Neural cell (in vitro differentiated cells): ENCODE results near the gene IRF2BP2. TPM values are rescaled to one million over a fixed set of nuclear protein-coding genes. Genes with fewer than 3 reads are reported as not detected.

Experiments
- H2AFZ ChIP-seq: fragments of 200-600, 300-800 bp; sonication (generic), shearing (Covaris generic); 2 replicates; pipeline ENCODE4 v1.6.0; 2014; ENCODE audit warnings: low read depth, mild to moderate bottlenecking, antibody characterized with exemption, low read length, moderate library complexity
- H3F3A ChIP-seq: fragments of 200-600 bp; shearing (Covaris generic); 2 replicates; pipeline ENCODE4 v1.6.1; 2016; ENCODE audit warnings: mild to moderate bottlenecking, moderate library complexity, mixed read lengths, antibody characterized with exemption, low read length; ENCODE audit not compliant: insufficient read depth, poor library complexity, severe bottlenecking
- H3K27ac ChIP-seq: fragments of 200-600, 300-800 bp; sonication (generic), shearing (Covaris generic); 2 replicates; pipeline ENCODE4 v1.5.1; 2014; ENCODE audit warnings: mild to moderate bottlenecking, low read length, moderate library complexity
- H3K27me3 ChIP-seq: fragments of 300-800, 200-600 bp; sonication (generic), shearing (Covaris generic); 2 replicates; pipeline ENCODE4 v1.6.0; 2014; ENCODE audit warnings: mild to moderate bottlenecking, low read depth, low read length, moderate library complexity; ENCODE audit not compliant: insufficient read depth
- H3K36me3 ChIP-seq: fragments of 300-800, 200-600 bp; sonication (generic), shearing (Covaris generic); 2 replicates; pipeline ENCODE4 v1.5.1; 2014; ENCODE audit warnings: mild to moderate bottlenecking, antibody characterized with exemption, low read length, moderate library complexity; ENCODE audit not compliant: insufficient read depth
- H3K4me2 ChIP-seq: fragments of 300-800, 200-600 bp; sonication (generic), shearing (Covaris generic); 2 replicates; pipeline ENCODE4 v1.6.0; 2014; ENCODE audit warnings: mild to moderate bottlenecking, low read length
- H3K4me3 ChIP-seq: fragments of 300-800, 200-600 bp; sonication (generic), shearing (Covaris generic); 2 replicates; pipeline ENCODE4 v1.5.1; 2014; ENCODE audit warnings: mild to moderate bottlenecking, low read length, moderate library complexity
- H3K79me2 ChIP-seq: fragments of 200-600 bp; shearing (Covaris generic); replicated peaks from 2 replicates; pipeline ENCODE4 v1.6.0; 2014; ENCODE audit warnings: mild to moderate bottlenecking, low read length, moderate library complexity; ENCODE audit not compliant: insufficient read depth
- H3K9ac ChIP-seq: fragments of 300-800, 200-600 bp; sonication (generic), shearing (Covaris generic); 2 replicates; pipeline ENCODE4 v1.6.1; 2016; ENCODE audit warnings: mild to moderate bottlenecking, low read length, mixed read lengths
- H3K9me2 ChIP-seq: fragments of 200-600 bp; shearing (Covaris generic); 2 replicates; pipeline ENCODE4 v1.6.1; 2016; ENCODE audit warnings: mild to moderate bottlenecking, low read length, mixed read lengths; ENCODE audit not compliant: insufficient read depth
- H3K9me3 ChIP-seq: fragments of 200-600, 300-800 bp; sonication (generic), shearing (Covaris generic); 2 replicates; pipeline ENCODE4 v1.6.1; 2016; ENCODE audit warnings: mild to moderate bottlenecking, mixed run types, low read length, moderate library complexity, mixed read lengths
- H4K20me1 ChIP-seq: fragments of 200-600 bp; shearing (Covaris generic); 2 replicates; pipeline ENCODE4 v1.6.1; 2016; ENCODE audit warnings: mild to moderate bottlenecking, mixed run types; ENCODE audit not compliant: insufficient read depth
- EP300 ChIP-seq: fragments of 450-650 bp; conservative IDR thresholded peaks from 2 replicates; pipeline ENCODE4 v1.6.1; 2014; ENCODE audit warnings: antibody characterized with exemption, mild to moderate bottlenecking, moderate library complexity; ENCODE audit not compliant: poor library complexity, severe bottlenecking
- EZH2 ChIP-seq: fragments of 200-600, 300-800 bp; shearing (Covaris generic), sonication (generic); IDR thresholded peaks from 2 replicates; pipeline ENCODE4 v1.6.1; 2014; ENCODE audit warnings: antibody characterized with exemption, low read length, borderline replicate concordance, mild to moderate bottlenecking; ENCODE audit not compliant: insufficient read depth, poor library complexity, severe bottlenecking
- MXI1 ChIP-seq: fragments of 450-650 bp; conservative IDR thresholded peaks from 2 replicates; pipeline ENCODE4 v1.6.1; 2014; ENCODE audit warnings: antibody characterized with exemption, mild to moderate bottlenecking; ENCODE audit not compliant: poor library complexity, severe bottlenecking
- POLR2AphosphoS5 ChIP-seq: IDR thresholded peaks from 2 replicates; pipeline ENCODE4 v1.6.1; 2012
- RAD21 ChIP-seq: fragments of 450-650 bp; conservative IDR thresholded peaks from 2 replicates; pipeline ENCODE4 v1.6.1; 2014; ENCODE audit warnings: antibody characterized with exemption, mild to moderate bottlenecking, moderate library complexity
- REST ChIP-seq: IDR thresholded peaks from 2 replicates; pipeline ENCODE4 v1.6.1; 2012; ENCODE audit warnings: borderline replicate concordance
- SMC3 ChIP-seq: fragments of 450-650 bp; conservative IDR thresholded peaks from 2 replicates; pipeline ENCODE4 v1.6.1; 2014; ENCODE audit warnings: antibody characterized with exemption, mild to moderate bottlenecking, moderate library complexity; ENCODE audit not compliant: poor library complexity
- TAF1 ChIP-seq: IDR thresholded peaks from 2 replicates; pipeline ENCODE4 v1.6.1; 2012; ENCODE audit warnings: low read depth
- polyA plus RNA-seq: library from polyadenylated mRNA; depleted of rRNA; stranded (reverse); fragments of >200 nt; gene quantifications from 2 replicates; pipeline ENCODE4 v1.2.3, GENCODE V29; 2014
- TF ChIP-seq, protein P1 (sequence below): fragments of 450-650 bp; IDR thresholded peaks from 2 replicates; pipeline ENCODE4 v1.5.1; 2014; ENCODE audit warnings: antibody characterized with exemption, mild to moderate bottlenecking, moderate library complexity; ENCODE audit not compliant: poor library complexity, severe bottlenecking

The IRF2BP2 gene
- polyA plus RNA-seq, 1 donor from 2014 or later = 56.9 TPM

GRCh38 chr1:234578087-234578486, 31.9 kb downstream of the IRF2BP2 start:
- no peak for TF ChIP-seq RAD21
- TF ChIP-seq, protein P1, sequence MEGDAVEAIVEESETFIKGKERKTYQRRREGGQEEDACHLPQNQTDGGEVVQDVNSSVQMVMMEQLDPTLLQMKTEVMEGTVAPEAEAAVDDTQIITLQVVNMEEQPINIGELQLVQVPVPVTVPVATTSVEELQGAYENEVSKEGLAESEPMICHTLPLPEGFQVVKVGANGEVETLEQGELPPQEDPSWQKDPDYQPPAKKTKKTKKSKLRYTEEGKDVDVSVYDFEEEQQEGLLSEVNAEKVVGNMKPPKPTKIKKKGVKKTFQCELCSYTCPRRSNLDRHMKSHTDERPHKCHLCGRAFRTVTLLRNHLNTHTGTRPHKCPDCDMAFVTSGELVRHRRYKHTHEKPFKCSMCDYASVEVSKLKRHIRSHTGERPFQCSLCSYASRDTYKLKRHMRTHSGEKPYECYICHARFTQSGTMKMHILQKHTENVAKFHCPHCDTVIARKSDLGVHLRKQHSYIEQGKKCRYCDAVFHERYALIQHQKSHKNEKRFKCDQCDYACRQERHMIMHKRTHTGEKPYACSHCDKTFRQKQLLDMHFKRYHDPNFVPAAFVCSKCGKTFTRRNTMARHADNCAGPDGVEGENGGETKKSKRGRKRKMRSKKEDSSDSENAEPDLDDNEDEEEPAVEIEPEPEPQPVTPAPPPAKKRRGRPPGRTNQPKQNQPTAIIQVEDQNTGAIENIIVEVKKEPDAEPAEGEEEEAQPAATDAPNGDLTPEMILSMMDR = no peak
- no peak for TF ChIP-seq MXI1
- no peak overlapping the region for H2AFZ ChIP-seq

DNA sequence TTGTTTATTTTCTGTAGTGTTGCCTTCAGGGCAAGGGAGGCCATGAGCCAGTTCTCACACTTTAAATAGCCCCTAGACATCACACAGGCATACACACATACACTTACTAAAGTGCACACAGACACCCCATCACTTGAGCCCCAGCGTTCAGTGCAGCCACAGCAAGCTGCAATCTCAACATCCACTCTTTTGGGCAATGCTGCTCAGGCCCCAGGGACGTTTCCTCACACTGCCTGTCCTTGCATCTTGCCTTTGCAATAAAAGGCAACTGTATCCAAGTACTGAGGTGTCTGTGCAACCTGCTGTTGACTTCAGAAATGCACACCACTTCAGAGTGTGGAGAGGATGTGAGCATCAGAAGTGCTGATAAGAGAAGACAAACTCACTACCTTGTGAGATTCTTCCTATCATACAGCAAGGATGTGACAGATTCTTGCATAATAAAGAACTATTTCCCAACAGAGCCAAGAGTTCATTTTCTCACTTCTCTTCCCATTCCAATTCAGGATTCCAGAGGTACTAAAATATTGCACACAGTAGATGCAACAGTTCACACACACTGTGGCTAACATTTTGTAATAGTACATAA, 36.2 kb downstream of the IRF2BP2 start:
- Histone ChIP-seq H2AFZ (no peak overlapping the region), H3K27ac (no peak overlapping the region), H3K9me3 (no peaks in the 10 kb centered on the region), H3K9ac (no peak overlapping the region), H3K27me3 (no peaks in the 10 kb centered on the region), H3K4me3 (no peak overlapping the region), H3K4me2 (no peak overlapping the region), H3K9me2 (no peaks in the 10 kb centered on the region), H4K20me1 (no peaks in the 10 kb centered on the region), H3K79me2 (no peaks in the 10 kb centered on the region), H3F3A (no peaks in the 10 kb centered on the region), H3K36me3 (no peaks in the 10 kb centered on the region)
- TF ChIP-seq REST (no peak), MXI1 (no peak), TAF1 (no peak), EZH2 (no peak), EP300 (no peak), POLR2AphosphoS5 (no peak), RAD21 (no peak), SMC3 (no peak)
- TF ChIP-seq, protein P1 = no peak

More at GRCh38 chr1:234578087-234578486, 31.9 kb downstream of the IRF2BP2 start:
- Histone ChIP-seq H4K20me1 (no peaks in the 10 kb centered on the region), H3K9ac (no peak overlapping the region), H3K4me3 (no peak overlapping the region), H3F3A (no peaks in the 10 kb centered on the region), H3K27me3 (no peaks in the 10 kb centered on the region), H3K4me2 (no peak overlapping the region), H3K27ac (no peak overlapping the region), H3K36me3 (no peaks in the 10 kb centered on the region), H3K9me3 (no peaks in the 10 kb centered on the region), H3K79me2 (no peaks in the 10 kb centered on the region), H3K9me2 (no peaks in the 10 kb centered on the region)
